Ishikawa (cell line): ENCODE results near the gene RAD1.

ENCODE experiments used
- CEBPB ChIP-seq: IDR thresholded peaks from 2 replicates; pipeline ENCODE4 v1.6.1; 2012
- CREB1 ChIP-seq: IDR thresholded peaks from 2 replicates; pipeline ENCODE4 v1.6.1; 2012; ENCODE audit warnings: low read depth
- EGR1 ChIP-seq: IDR thresholded peaks from 2 replicates; pipeline ENCODE4 v1.6.1; 2012
- EP300 ChIP-seq: IDR thresholded peaks from 2 replicates; pipeline ENCODE4 v1.6.1; 2012; ENCODE audit warnings: borderline replicate concordance
- FOXM1 ChIP-seq: IDR thresholded peaks from 2 replicates; pipeline ENCODE4 v1.6.1; 2012; ENCODE audit warnings: low read depth, borderline replicate concordance
- MAX ChIP-seq: IDR thresholded peaks from 2 replicates; pipeline ENCODE4 v1.6.1; 2012
- NFIC ChIP-seq: IDR thresholded peaks from 2 replicates; pipeline ENCODE4 v1.6.1; 2012
- RAD21 ChIP-seq: IDR thresholded peaks from 2 replicates; pipeline ENCODE4 v1.6.1; 2012; ENCODE audit warnings: low read depth
- TAF1 ChIP-seq: IDR thresholded peaks from 2 replicates; pipeline ENCODE4 v1.6.1; 2012; ENCODE audit warnings: low read depth, mild to moderate bottlenecking
- TCF12 ChIP-seq: IDR thresholded peaks from 2 replicates; pipeline ENCODE4 v1.6.1; 2012; ENCODE audit warnings: low read depth
- TEAD4 ChIP-seq: IDR thresholded peaks from 2 replicates; pipeline ENCODE4 v1.6.1; 2012
- USF1 ChIP-seq: IDR thresholded peaks from 2 replicates; pipeline ENCODE4 v1.6.1; 2012
- YY1 ChIP-seq: IDR thresholded peaks from 2 replicates; pipeline ENCODE4 v1.6.1; 2012; ENCODE audit warnings: low read depth
- ZBTB7A ChIP-seq: IDR thresholded peaks from 2 replicates; pipeline ENCODE4 v1.6.1; 2012; ENCODE audit warnings: low read depth
- TF ChIP-seq, protein P1 (sequence below): IDR thresholded peaks from 2 replicates; pipeline ENCODE4 v1.6.1; 2012; ENCODE audit warnings: low read depth, mild to moderate bottlenecking

RAD1 gene

DNA sequence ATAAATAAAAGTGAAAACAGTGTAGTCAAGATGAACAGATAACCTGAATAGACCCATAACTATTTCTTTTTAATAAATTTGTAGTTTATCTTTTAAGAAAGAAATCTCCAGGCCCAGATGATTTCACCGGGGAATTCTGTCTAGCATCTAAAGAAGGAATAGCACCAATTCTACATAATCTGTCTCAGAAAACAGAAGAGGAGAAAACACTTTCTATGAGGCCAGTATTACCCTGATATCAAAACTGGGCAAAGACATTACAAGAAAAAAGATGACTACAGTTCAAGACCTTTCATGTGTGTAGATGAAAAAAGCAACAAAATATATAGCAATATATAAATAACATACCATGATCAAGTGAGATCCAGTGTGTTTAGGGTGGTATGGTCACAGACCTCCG is 44.9 kb downstream of the RAD1 start:
- TF ChIP-seq USF1 (no peak), TEAD4 (no peak), NFIC (no peak)

GRCh38 chr5:34869256-34869655 is 46.0 kb downstream of the RAD1 start:
- TF ChIP-seq TAF1 (no peak), USF1 (no peak)
- TF ChIP-seq, protein P1, sequence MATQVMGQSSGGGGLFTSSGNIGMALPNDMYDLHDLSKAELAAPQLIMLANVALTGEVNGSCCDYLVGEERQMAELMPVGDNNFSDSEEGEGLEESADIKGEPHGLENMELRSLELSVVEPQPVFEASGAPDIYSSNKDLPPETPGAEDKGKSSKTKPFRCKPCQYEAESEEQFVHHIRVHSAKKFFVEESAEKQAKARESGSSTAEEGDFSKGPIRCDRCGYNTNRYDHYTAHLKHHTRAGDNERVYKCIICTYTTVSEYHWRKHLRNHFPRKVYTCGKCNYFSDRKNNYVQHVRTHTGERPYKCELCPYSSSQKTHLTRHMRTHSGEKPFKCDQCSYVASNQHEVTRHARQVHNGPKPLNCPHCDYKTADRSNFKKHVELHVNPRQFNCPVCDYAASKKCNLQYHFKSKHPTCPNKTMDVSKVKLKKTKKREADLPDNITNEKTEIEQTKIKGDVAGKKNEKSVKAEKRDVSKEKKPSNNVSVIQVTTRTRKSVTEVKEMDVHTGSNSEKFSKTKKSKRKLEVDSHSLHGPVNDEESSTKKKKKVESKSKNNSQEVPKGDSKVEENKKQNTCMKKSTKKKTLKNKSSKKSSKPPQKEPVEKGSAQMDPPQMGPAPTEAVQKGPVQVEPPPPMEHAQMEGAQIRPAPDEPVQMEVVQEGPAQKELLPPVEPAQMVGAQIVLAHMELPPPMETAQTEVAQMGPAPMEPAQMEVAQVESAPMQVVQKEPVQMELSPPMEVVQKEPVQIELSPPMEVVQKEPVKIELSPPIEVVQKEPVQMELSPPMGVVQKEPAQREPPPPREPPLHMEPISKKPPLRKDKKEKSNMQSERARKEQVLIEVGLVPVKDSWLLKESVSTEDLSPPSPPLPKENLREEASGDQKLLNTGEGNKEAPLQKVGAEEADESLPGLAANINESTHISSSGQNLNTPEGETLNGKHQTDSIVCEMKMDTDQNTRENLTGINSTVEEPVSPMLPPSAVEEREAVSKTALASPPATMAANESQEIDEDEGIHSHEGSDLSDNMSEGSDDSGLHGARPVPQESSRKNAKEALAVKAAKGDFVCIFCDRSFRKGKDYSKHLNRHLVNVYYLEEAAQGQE: no peak

- TF ChIP-seq CREB1 (no peak), YY1 (no peak), MAX (no peak), CEBPB (no peak), TAF1 (no peak), NFIC (no peak), RAD21 (no peak), ZBTB7A (no peak), EP300 (no peak), TEAD4 (no peak), USF1 (no peak), TCF12 (no peak), EGR1 (no peak), FOXM1 (no peak)
- TF ChIP-seq, protein P1: no peak
Observed at GRCh38 chr5:34868791-34869190, 46.5 kb downstream of the RAD1 start.

GRCh38 chr5:34867660-34868059 is 47.6 kb downstream of the RAD1 start:
- TF ChIP-seq YY1 (no peak), CEBPB (no peak)
- TF ChIP-seq, protein P1: no peak

GRCh38 chr5:34866989-34867471 is 48.3 kb downstream of the RAD1 start:
- TF ChIP-seq YY1: no peak
- TF ChIP-seq ZBTB7A: no peak
- TF ChIP-seq EP300: no peak
- TF ChIP-seq EGR1: no peak
- no peak for TF ChIP-seq MAX
- no peak for TF ChIP-seq NFIC
- no peak for TF ChIP-seq USF1
